Activated CD8-positive, alpha-beta memory T cell treated with anti-CD3 and anti-CD28 coated beads, Interleukin-2, amount 50 U/mL, for 1 hour (primary cell): ENCODE measurements around the gene CST5.
"Not testable (repeated sequence)": the region's sequence is repeated elsewhere in the genome, so short reads cannot be mapped to it uniquely, and the experiment has no call there.

Source experiments
- DNase-seq: peaks from one replicate; pipeline ENCODE4 v3.0.0-alpha.2; 2020; ENCODE audit errors: extremely low read depth

The CST5 gene, protein sequence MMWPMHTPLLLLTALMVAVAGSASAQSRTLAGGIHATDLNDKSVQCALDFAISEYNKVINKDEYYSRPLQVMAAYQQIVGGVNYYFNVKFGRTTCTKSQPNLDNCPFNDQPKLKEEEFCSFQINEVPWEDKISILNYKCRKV

DNA sequence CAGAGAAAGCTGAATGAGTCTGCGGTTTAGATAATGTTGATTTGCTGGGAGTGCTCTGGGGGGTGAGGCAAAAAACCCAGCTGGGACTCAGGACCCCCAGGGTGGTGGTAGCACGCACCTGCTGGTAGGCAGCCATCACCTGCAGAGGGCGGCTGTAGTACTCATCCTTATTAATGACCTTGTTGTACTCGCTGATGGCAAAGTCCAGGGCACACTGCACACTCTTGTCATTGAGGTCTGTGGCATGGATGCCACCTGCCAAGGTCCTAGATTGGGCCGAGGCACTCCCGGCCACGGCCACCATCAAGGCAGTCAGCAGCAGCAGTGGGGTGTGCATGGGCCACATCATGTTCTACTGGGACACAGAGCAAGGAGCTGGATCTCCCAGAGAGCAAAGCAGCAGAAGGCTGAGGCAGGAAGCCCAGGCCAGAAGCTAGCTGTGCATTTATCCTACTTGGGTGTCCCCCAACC is at the start of gene CST5:
Gene CST5, minus strand, starts transcription at position 421 of the 471 bp plus-strand sequence. Its CDS starts 72 bp downstream, at position 349.
- DNase-seq: no peak

DNA sequence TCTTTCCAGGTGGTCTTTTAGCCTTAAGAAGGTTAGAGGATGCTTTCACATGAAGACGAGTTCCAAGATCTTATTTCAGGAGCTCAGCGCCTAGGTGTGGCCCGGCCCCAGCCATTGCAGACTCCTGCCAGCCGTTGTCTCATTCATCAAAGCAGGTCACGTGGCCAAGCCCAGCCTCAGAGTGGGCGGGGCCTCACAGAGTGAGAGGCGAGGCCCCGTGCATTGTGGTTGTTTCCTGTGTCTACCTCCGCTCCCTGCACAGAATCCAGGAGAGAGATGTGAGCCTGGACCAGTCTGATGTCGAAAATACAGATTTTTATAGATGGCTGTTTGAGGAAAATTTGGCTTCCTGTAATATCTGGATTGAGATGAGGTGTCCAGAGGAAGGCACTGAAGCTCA is 49.2 kb upstream of the CST5 start:
- no peak for DNase-seq

GRCh38 chr20:23928353-23928752 is 48.8 kb upstream of the CST5 start:
- DNase-seq: no peak

DNA sequence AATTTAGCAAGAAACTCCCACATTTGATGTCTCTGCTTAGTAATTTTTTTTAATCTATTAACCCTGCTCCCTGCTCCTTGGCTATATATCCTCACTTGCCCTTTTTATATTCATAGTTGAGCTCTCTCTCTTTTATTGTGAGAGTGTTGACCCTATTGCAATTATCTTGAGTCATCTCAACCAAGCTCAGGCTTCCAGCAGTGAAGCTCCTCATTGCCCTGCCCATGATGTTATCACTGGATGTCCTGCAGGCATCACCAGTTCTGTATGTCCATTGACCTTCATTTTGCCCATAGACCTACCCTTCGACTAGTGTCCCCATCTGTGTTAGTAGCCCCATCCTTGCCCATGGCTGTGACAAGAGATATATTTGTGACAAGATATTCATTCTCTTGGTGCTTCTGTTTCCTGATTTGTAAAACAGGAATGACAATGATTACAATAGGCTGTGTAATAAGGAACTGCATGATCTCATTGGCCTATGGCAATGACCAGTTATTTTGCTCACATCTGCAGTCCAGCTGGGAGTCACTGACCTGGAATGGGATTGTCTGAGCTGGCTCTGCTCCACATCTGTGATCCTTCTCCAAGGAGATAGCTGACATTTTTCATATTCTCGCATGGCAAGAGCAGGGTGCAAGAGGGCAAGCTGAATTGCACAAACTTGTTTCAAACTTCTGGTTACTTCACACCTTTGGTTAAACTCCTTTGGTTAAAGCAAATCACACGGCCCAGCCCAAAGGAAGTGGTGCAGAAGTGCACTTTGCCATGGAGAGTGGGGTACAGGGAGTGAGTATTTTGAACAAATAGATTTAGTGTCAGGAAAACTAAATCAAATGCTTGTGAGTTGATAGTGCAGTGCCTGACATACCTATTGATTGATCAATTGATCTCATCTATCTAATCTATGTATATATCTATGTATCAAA is 47.7 kb upstream of the CST5 start:
- DNase-seq: no peak

DNA sequence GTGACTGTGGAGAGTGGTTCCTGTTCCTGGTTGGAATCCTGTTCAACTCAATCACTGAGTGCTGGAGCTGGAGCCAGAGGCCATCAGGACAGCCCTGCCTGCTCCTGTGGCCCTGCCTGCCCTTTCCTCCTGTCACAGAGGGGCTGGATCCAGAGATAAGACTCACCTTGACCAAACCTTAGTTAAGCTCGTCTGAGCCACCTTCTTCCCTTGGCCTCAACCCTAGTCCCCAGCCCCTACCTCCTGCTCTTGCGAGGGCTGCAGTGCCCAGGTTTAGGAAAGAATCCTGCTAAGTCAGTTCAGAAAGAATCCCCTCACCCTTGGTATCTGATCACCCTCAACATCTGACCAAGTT is 47.0 kb upstream of the CST5 start:
- no peak for DNase-seq

GRCh38 chr20:23925789-23926525 is 46.4 kb upstream of the CST5 start:
- DNase-seq: no peak

DNA sequence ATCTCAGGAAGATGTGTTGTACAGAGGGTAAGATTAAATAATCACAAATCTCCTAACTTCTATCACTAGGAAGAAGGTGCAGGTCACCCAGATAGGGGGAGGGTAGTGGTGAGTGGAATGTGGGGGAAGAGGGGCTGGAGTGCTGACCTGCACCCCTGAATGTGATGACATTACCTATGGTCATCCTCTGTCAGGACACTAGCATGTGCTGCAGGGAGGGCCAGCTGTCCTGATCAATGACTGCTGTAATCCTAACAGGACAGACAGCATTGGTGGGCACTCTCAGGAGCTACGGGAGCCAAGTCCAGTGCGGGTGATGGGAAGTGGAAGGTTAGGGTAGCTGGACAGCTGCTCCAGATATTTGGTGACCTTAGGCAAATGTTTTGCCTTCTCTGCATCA is 45.2 kb upstream of the CST5 start:
- DNase-seq: no peak

DNA sequence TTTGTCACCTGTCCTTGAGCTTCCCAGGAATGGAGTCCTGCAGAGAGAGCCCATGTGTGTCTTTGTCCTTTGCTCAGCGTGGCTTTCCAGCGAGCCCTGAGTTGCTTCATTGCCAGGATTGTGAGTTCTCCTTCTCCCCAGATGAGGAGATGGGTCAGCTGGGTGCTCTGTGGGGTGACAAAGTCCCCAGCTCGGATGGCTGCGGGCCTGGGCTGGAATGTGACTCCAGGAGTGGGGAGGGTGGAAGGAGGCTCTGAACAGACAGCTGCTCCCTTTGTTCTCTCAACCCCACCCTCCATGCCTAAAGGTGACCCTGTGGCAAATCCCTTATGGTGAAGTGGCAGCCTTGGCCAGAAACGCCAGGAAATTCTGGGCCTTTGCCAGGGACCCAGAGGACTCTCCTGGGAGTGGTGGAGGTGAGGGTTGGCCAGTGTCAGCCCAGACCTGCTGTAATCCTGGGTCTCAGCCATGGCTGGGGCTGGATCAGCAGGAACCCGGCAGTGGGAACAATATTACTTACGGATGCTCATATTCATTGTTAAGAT is 44.4 kb upstream of the CST5 start:
- DNase-seq: no peak

- no peak for DNase-seq
These were observed 43.8 kb upstream of the CST5 start for GRCh38 chr20:23923311-23923710.

DNA sequence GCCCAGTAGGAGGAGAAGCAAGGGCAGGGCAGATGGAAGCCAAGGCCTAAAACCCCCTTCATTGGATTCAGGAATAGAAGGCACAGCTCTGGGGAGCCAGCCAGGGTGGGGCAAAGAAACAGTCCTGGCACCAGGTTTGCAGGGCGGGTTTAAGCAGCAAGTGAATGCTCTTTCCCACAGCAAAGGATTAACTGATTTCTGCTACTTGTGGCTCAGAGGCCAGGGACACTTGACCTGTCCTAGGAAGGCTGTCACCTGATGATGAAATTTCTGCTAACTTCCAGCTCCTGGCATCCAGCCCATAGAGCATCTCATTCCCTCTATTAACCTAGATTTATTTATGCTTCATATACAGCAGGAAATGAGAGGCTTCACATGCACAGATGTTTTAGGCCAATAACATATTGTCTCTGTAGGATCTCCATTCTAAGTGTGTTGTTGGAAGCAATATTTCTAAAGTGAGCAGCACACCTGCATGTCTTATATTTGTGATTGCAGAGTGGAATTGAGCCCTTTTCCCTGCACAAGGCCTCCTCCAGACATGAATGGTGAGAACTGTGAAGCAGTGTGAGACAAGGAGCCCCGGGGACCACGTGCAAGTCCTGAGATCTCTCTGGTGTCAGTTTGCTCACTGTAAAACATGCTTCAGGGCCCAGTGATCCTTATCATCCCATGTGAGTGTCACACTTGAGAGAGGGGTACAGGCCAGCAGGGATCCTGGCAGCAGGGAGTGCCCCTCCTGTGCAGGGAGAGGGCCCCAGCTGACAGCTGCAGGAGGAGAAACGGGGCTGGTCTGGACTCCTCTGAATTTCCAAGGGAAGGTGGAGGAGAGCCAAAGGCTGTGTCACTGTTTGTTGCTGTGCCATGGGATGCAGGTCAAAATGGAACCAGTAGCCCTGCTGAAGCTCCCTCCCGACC is 41.1 kb upstream of the CST5 start:
- DNase-seq: no peak

DNA sequence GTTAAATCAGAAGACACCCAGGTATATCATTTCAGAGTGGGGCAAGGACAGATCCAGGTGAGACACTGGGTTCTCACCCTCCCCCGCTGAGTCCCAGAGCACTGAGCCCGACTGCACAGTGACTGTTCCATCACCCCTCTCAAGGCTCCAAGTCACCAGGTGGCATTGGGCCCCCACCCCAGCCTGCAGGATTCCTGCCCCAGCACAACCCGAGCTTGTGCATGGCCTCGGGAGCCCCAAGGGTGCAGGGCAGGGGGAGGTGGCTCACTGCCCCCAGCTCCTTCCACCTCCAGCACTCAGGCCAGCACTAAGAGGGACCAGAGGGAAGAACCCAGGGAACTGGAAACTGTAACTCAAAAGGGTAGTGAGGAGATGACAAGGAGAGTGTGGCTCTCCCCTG is 39.3 kb upstream of the CST5 start:
- no peak for DNase-seq

GRCh38 chr20:23918101-23918862 is 38.7 kb upstream of the CST5 start:
- no peak for DNase-seq

GRCh38 chr20:23917024-23917725 is 37.6 kb upstream of the CST5 start:
- no peak for DNase-seq

DNA sequence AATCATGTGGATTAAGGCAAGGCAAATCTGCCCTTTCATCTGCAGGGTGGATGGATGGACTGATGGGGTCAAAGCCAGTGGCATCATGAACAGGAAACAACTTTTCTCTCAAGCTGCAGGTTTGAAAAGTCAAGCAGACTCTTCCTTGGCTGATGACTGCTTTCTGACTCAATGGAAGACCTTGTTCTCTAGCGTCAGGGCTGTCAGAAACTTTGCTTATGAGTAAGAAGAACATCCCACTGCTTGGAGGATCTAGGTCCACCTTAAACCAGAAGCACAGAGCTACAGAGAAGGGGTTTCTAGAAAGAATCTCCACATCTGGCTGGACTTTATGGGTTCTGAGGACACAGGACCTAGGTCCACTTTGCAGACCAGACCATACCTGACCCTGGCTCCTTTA is 36.3 kb upstream of the CST5 start:
- DNase-seq: no peak

DNA sequence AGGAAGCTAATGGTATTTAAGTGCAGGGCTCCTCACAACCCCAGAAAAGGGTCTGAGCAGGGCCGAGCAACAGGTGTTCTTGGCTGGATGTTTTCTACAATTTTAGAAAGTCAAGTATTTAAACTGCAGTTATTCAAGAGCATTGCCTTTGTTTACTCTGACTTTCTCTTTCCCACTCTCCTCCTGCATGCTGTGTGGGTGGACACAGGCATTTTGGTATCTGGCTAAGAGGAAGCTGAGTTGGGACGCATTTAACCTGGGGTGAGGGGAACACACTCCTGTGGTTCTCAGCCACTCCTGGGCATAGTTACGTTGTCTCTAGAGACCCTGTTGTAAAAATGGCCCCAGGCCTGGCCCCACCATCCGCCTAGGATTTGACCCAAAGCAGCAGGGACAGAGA is 34.9 kb upstream of the CST5 start:
- not testable (repeated sequence) for DNase-seq

DNA sequence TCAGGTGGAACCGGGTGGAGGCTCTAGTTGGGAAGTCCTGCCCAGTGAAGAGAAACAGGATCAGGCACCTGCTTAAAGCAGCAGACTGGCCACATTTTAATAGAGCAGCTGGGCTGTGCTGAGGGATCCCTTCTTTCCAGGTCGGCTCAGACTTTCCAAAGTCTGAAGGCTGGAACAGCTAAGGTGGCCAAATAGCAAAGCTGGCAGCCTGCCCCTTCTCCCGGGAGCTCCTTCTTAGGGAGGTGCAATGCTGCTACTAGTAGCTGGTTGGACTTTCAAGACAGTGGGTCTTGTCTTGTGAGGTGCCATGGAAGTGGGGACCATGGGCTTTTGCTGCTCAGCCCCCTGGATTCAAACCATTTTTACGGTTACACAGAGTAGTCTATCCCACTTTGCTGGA is 30.7 kb upstream of the CST5 start:
- no peak for DNase-seq

- no peak for DNase-seq
These were observed 29.8 kb upstream of the CST5 start for GRCh38 chr20:23909390-23909789.

GRCh38 chr20:23907579-23907978 is 28.0 kb upstream of the CST5 start:
- DNase-seq: no peak

DNA sequence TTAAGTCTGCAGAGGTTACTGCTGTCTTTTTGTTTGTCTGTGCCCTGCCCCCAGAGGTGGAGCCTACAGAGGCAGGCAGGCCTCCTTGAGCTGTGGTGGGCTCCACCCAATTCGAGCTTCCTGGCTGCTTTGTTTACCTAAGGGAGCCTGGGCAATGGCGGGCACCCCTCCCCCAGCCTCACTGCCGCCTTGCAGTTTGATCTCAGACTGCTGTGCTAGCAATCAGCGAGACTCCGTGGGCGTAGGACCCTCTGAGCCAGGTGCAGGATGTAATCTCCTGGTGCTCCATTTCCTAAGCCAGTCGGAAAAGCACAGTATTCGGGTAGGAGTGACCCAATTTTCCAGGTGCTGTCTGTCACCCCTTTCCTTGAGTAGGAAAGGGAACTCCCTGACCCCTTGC is 22.8 kb upstream of the CST5 start:
- DNase-seq: not testable (repeated sequence)

DNA sequence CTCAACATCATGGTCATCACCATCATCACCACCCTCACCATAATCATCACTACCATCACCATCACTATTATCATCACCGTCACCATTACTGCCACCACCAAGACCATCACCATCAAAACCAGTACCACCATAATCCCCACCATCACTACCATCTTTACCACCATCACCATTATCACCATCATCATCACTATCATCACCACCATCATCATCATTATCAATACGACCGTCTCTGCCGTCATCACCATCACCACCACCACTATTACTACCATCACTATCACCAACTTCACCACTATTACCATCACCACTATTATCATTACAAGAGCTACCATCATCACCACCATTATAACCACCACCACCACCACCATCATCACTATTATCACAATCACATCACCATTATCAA is 11.3 kb upstream of the CST5 start:
- not testable (repeated sequence) for DNase-seq
